HEK293 (cell line): ENCODE measurements around the gene TCF7L2.

Experiments used
- GLIS1 ChIP-seq: fragments of 450-650 bp; formaldehyde crosslinking; IDR thresholded peaks from 2 replicates; pipeline ENCODE4 v1.5.1; 2016; ENCODE audit warnings: missing biosample characterization, missing genetic modification characterization
- ZNF138 ChIP-seq: fragments of 450-650 bp; formaldehyde crosslinking; IDR thresholded peaks from 2 replicates; pipeline ENCODE4 v1.5.1; 2016; ENCODE audit warnings: missing biosample characterization, missing genetic modification characterization, borderline replicate concordance
- TF ChIP-seq, protein P1 (sequence below): fragments of 450-650 bp; formaldehyde crosslinking; IDR thresholded peaks from 2 replicates; pipeline ENCODE4 v1.5.1; 2016; ENCODE audit warnings: missing biosample characterization, missing genetic modification characterization
- TF ChIP-seq, protein P2 (sequence below): fragments of 450-650 bp; formaldehyde crosslinking; IDR thresholded peaks from 2 replicates; pipeline ENCODE4 v1.5.1; 2016; ENCODE audit warnings: missing biosample characterization, missing genetic modification characterization, low read depth
- TF ChIP-seq, protein P3 (sequence below): fragments of 450-650 bp; formaldehyde crosslinking; conservative IDR thresholded peaks from 2 replicates; pipeline ENCODE4 v1.5.1; 2016; ENCODE audit warnings: low read depth, missing biosample characterization, missing genetic modification characterization

DNA sequence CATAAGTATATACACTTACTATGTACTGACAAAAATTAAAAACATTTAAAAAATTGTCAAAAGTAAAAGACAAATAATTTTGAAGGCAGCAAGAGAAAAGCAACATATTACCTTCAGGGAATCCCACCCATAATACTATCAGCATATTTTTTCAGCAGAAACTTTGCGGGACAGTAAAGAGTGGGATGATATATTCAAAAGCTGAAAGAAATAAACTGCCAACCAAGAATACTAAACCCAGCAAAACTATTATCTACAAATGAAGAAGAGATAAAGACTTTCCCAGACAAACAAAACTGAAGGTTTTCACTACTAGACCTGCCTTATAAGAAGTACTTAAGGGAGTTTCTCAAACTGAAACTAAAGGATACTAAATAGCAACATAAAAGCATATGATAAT lies 257.9 kb downstream of the TCF7L2 start:
- TF ChIP-seq, protein P1, sequence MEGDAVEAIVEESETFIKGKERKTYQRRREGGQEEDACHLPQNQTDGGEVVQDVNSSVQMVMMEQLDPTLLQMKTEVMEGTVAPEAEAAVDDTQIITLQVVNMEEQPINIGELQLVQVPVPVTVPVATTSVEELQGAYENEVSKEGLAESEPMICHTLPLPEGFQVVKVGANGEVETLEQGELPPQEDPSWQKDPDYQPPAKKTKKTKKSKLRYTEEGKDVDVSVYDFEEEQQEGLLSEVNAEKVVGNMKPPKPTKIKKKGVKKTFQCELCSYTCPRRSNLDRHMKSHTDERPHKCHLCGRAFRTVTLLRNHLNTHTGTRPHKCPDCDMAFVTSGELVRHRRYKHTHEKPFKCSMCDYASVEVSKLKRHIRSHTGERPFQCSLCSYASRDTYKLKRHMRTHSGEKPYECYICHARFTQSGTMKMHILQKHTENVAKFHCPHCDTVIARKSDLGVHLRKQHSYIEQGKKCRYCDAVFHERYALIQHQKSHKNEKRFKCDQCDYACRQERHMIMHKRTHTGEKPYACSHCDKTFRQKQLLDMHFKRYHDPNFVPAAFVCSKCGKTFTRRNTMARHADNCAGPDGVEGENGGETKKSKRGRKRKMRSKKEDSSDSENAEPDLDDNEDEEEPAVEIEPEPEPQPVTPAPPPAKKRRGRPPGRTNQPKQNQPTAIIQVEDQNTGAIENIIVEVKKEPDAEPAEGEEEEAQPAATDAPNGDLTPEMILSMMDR (tag by site-specific recombination), result no peak
- TF ChIP-seq ZNF138 (tag by site-specific recombination) (no peak), GLIS1 (no peak)
- TF ChIP-seq, protein P2, sequence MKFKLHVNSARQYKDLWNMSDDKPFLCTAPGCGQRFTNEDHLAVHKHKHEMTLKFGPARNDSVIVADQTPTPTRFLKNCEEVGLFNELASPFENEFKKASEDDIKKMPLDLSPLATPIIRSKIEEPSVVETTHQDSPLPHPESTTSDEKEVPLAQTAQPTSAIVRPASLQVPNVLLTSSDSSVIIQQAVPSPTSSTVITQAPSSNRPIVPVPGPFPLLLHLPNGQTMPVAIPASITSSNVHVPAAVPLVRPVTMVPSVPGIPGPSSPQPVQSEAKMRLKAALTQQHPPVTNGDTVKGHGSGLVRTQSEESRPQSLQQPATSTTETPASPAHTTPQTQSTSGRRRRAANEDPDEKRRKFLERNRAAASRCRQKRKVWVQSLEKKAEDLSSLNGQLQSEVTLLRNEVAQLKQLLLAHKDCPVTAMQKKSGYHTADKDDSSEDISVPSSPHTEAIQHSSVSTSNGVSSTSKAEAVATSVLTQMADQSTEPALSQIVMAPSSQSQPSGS (tag by site-specific recombination), result no peak
- TF ChIP-seq, protein P3, sequence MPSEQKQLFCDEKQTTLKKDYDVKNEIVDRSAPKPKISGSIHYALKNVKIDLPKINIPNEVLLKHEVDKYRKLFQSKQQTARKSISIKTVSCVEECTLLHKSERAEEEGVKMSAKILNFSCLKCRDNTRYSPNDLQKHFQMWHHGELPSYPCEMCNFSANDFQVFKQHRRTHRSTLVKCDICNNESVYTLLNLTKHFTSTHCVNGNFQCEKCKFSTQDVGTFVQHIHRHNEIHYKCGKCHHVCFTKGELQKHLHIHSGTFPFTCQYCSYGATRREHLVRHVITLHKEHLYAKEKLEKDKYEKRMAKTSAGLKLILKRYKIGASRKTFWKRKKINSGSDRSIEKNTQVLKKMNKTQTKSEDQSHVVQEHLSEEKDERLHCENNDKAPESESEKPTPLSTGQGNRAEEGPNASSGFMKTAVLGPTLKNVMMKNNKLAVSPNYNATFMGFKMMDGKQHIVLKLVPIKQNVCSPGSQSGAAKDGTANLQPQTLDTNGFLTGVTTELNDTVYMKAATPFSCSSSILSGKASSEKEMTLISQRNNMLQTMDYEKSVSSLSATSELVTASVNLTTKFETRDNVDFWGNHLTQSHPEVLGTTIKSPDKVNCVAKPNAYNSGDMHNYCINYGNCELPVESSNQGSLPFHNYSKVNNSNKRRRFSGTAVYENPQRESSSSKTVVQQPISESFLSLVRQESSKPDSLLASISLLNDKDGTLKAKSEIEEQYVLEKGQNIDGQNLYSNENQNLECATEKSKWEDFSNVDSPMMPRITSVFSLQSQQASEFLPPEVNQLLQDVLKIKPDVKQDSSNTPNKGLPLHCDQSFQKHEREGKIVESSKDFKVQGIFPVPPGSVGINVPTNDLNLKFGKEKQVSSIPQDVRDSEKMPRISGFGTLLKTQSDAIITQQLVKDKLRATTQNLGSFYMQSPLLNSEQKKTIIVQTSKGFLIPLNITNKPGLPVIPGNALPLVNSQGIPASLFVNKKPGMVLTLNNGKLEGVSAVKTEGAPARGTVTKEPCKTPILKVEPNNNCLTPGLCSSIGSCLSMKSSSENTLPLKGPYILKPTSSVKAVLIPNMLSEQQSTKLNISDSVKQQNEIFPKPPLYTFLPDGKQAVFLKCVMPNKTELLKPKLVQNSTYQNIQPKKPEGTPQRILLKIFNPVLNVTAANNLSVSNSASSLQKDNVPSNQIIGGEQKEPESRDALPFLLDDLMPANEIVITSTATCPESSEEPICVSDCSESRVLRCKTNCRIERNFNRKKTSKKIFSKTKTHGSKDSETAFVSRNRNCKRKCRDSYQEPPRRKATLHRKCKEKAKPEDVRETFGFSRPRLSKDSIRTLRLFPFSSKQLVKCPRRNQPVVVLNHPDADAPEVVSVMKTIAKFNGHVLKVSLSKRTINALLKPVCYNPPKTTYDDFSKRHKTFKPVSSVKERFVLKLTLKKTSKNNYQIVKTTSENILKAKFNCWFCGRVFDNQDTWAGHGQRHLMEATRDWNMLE, result no peak
